Stimulated activated CD4-positive, alpha-beta T cell treated with anti-CD3 and anti-CD28 coated beads, Interleukin-12 subunit alpha, Interleukin-12 subunit beta, amount 100 ng/mL, for 24 hours (primary cell): Measurements from ENCODE around the gene USP16.
"Not testable (repeated sequence)": the region's sequence is repeated elsewhere in the genome, so short reads cannot be mapped to it uniquely, and the experiment has no call there.

ENCODE experiments used
- DNase-seq, 2 experiments: peaks; one replicate each; pipeline ENCODE4 v3.0.0-alpha.2; 2020; ENCODE audit warnings: low read depth in 2 of 2

The USP16 gene

DNA sequence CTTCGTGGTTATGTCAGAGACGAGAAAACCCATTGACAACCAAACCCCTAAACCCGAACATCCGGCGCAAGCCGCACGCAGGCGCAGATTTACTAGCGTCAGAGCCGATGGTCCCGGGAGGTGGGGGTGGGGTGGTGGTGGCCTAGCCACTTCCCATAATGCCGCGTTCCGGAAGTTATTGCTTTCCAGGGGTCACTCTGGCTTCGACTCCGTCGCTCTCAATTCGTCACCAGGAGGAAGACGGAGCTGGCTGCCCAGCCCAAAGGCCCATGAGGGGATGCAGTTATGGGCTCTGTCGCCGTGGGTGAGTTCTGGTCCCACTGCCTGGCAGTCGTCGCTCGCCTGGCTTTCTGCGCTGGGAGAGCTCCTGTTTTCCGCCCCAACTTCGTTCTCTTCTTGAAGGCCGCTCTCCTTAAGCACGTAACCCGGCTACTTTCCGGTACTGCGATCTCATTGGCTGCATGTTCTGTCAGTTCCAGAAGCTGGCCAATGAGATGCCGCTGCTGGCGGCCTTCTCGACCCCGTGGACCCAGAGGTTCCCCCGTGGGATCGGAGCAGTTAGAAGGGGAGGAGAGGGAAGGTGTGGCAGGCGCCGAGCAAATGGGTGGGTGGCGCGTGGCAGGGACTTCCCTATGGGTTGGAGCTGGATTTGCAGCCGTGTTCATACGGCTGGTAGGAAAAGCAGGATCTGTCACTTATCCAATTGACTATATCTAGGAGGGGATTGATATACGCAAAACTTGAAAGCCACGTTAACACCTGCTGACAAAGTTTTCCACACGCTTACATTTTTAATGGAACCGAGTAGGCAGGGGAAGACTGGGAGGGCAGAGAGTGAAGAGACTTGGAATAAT lies at the start of gene USP16:
USP16 (plus strand) TSS at position 195 of the 854 bp plus-strand sequence. CDS start 3,246 bp downstream, outside the sequence.
- peak; percentile 85 to 91 for DNase-seq

DNA sequence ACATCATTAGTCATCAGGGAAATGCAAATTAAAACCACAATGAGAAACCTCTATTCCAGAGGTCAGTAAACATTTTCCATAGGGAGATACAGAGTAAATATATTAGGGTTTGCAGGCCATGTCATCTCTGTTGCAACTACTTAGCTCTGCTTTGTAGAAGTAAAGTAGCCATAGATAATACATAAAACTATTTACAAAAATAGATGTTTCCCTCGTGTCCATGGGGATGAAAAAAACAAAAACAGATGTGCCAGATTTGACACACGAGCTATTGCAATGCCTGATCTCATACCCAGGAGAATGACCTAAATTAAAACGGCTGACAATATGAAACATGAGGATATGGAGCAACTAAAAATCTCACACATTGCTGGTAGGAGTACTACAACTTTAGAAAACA lies 49.1 kb upstream of the USP16 start:
- DNase-seq = no peak

GRCh38 chr21:28979092-28979491 lies 45.4 kb upstream of the USP16 start:
- DNase-seq = no peak

DNA sequence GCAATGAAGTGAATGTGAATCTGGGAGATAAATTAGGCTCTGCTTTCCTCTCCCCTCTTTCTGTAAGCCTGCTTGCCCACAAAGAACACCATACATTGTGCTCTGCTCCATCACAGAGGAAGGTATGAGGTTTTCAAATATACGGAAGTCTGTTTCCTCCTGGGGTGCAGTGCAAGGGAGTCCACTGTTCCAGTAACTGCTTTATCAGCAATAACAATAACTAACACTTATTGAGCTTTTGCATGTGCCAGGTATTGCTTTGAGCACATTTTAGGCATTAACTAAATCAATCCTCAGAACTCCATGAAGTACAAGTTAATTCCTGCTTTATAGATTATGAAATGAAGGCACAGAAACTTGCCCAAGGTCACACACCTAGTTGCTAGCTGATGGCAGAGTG lies 41.8 kb upstream of the USP16 start:
- no peak for DNase-seq

DNA sequence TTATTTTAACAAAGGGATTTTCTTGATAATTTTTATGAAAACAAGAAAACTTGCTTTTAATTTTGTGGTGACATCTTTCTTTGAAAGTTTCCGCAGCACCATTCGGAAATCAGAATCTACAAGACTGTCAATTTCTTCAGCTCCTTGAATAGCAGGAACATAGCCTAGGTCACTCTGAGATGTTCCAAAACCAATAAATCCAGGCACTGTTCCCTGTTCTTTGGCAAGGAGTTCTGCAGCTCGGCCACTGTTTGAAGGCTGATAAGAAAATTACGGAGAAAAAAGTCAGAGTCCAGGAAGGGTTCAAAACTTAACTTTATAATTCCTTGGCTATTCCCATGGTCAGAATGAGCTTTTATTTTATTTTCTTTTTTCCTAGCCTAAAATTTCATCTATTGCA lies 37.8 kb upstream of the USP16 start:
- no peak for DNase-seq

DNA sequence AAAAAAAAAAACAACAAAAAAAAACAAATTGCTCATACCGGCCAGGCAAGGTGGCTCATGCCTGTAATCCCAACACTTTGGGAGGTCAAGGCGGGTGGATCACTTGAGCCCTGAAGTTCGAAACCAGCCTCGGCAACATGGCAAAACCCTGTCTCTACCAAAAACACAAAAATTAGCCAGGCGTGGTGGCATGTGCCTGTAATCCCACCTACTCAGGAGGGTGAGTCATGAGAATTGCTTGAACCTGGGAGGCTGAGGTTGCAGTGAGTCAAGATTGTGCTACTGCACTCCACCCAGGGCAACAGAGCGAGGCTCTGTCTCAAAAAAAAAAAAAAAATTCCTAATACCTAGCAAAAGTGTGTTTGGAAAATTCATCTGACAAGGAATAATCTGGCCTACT lies 36.3 kb upstream of the USP16 start:
- DNase-seq = not testable (repeated sequence)

DNA sequence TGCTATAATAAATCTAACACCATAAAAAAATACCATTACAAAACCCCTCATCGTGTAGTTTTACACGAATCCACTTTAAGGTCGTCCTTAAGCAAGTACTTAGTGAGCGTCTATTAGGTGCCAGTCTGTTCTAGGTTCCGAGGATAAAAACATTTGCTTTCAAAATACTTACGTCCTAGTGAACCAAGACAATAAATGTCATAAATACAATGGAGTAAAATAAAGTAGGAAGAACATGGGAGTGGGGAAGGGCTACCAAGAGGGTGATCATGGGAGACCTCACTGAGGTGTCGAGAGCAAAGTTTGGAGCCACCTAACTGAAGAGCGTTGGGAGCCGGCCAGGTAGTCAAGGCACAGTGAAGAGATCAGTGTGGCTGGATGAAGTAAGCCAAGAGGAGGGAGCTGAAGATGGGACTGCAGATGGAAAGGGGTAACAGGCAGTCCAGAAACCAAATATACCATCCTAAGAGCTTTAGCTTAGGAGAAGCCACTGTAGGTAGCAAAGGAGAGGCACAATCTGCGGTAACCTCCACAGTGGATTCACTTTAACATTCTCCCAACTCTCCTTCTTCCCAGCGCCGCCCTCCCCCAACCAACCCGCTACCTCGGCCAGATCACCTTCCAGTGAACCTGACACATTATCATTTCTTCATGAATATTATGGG lies 32.5 kb upstream of the USP16 start:
- no peak for DNase-seq

- DNase-seq = peak; percentile 99
Observed at GRCh38 chr21:28992526-28993292, 31.8 kb upstream of the USP16 start, which contains the start of gene LTN1. Gene LTN1 (minus strand): TSS chr21:28992877. CDS start chr21:28992805, 72 bp downstream.

- DNase-seq = no peak
Observed at GRCh38 chr21:28993293-28993629, 31.2 kb upstream of the USP16 start.

GRCh38 chr21:29002442-29003144 lies 21.9 kb upstream of the USP16 start:
- peak; percentile 84 to 92 for DNase-seq

DNA sequence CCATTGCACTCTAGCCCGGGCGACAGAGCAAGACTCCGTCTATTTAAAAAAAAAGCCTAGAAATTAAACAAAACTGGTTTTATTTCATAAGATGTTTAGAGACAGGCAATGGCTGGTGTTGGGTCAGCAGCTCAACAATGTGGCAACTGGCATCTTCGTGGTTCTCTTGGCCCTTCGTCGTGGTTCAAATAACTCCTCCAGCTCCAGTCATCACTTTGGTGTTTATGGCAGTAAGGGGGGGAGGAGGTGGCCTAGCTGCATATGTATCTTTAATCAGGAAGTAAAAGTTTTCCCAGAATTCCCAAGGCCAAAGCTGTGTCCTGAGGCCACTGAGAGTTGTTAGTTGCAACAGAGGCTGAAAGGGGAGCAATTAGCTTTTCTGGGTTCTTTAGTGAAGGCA lies 18.8 kb upstream of the USP16 start:
- DNase-seq = no peak

- DNase-seq = no peak
Observed at GRCh38 chr21:29007135-29007534, 17.3 kb upstream of the USP16 start.

- no peak for DNase-seq
Observed at GRCh38 chr21:29007810-29008209, 16.7 kb upstream of the USP16 start.

GRCh38 chr21:29008367-29008766 lies 16.1 kb upstream of the USP16 start:
- DNase-seq = no peak

GRCh38 chr21:29011236-29011635 lies 13.2 kb upstream of the USP16 start:
- DNase-seq = not testable (repeated sequence)

DNA sequence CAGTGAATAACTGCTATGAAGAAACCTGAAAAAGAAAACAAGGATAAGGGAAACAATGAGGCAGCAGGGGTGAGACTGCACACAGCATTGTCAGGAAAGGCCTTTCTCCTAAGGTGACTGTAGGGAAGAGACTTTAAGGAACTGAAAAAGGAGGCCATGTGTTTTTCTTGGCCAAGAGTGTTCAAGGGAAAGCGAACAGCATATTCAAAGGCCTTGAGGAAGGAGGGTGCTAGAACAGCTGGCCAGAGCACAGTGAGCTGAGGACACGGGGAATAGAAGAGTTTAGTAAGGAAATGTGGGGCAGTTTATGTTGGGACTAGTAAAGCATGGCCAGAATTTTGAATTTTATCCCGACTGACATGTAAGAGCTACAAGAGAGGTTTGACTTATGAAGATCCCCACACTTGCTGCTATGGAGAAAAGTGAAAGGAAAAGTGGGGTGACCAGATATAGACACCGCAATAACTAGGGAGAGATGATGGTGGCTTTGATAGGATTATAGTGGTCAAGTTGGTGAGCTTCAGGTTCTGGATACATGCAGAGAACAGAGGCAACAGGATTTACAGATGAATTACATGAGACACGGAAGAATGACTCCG lies 6.7 kb upstream of the USP16 start:
- DNase-seq = no peak

GRCh38 chr21:29018540-29018939 lies 5.9 kb upstream of the USP16 start:
- DNase-seq = no peak

DNA sequence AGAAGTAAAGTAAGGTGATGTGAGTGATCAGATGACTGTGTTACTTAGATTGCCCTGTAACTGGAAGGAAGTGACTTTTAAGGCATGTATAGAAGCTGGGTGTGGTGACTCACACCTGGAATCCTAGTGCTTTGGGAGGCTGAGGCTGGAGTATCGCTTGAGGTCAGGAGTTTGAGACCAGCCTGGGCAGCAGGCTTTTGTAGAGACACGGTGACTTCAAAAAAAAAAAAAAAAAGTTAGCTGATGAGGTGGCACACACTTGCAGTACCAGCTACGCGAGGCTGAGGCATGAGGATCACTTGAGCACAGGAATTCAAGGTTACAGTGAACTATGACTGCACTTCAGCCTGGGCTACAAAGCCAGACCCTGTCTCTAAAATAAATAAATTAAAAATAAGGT lies 2.3 kb upstream of the USP16 start:
- DNase-seq = no peak

GRCh38 chr21:29025328-29025713 lies 853 bp downstream of the USP16 start:
- DNase-seq = no peak

- DNase-seq = no peak
Observed at GRCh38 chr21:29029524-29029923, 5.1 kb downstream of the USP16 start.

- no peak for DNase-seq
Observed at GRCh38 chr21:29030909-29031308, 6.4 kb downstream of the USP16 start.
